HT1080 (cell line): Measurements from ENCODE around the gene SCGB3A2. TPM values are rescaled to one million over a fixed set of nuclear protein-coding genes. Genes with fewer than 3 reads are reported as not detected.
"Not testable (repeated sequence)": the region's sequence is repeated elsewhere in the genome, so short reads cannot be mapped to it uniquely, and the experiment has no call there.

ENCODE experiments used
- DNase-seq: peaks from one replicate; pipeline ENCODE4 v3.0.0-alpha.2; 2015; ENCODE audit warnings: low read depth
- total RNA-seq: library from RNA; depleted of rRNA; stranded (reverse); fragments of >200 nt; shearing (Covaris generic); gene quantifications from 2 replicates; pipeline ENCODE4 v1.2.3, GENCODE V29; 2014

SCGB3A2 gene
- total RNA-seq, 1 experiment from 2014 or later, result not detected

DNA sequence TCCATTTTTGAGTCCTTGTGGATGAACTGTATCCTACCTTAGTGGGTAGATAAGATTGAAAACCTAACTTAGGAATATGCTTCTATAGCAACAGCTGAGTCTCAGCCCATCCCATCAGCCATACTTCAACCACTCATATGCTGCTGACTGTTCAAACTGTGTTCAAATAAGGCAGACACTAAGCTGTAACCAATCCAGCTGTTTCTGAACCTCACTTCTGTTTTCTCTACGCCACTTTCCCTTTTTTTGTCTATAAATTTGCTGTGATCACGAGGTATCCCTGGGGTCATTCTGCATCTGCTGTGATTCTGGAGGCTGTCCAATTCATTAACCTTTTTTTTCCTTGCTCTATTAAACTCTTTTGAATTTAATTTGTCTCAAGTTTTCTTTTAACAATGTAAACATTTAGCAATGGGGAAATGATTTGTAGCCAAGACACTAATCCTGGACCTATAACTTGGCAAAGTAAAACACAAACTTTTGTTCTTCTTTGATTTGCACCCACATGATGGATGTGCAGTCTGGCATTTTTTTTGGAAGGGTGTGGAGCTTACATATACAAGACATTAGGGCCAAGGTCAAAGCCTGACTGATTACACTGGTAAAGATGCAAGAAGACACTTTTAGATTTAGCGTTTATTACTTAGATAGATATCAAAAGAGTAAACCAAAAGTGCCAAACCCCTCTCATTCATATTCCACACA is 14.9 kb upstream of the SCGB3A2 start:
- DNase-seq, result no peak

GRCh38 chr5:147869112-147869511 is 9.4 kb upstream of the SCGB3A2 start:
- DNase-seq, result no peak

- not testable (repeated sequence) for DNase-seq
These were observed 8.6 kb upstream of the SCGB3A2 start for GRCh38 chr5:147869892-147870291.

- not testable (repeated sequence) for DNase-seq
These were observed 6.4 kb upstream of the SCGB3A2 start for GRCh38 chr5:147871980-147872549.

- not testable (repeated sequence) for DNase-seq
These were observed 5.6 kb upstream of the SCGB3A2 start for GRCh38 chr5:147872744-147873435.

GRCh38 chr5:147874118-147874875 is 4.2 kb upstream of the SCGB3A2 start:
- peak; percentile 27 for DNase-seq

DNA sequence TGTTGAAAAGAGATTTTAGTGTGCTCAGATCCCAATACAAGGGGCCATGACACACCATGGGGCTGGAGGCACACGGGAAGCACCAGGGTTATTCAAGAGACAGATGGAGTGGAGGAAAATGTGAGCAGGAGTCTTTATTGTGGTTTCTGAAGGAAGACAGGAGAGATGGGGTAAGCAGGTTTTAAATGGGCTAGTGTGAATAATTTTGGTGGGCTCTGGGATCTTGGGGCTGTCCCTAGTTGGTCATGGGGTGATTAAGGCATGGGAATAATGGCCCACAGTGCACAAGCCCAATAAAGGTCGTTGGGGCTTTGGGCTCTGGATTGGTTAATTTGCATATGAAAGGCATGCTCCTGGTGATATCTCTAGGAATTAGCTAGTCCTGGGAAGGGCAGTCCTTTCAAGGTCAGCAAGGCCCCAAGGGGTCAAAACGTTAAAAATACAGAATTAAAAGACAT is 3.6 kb upstream of the SCGB3A2 start:
- DNase-seq, result no peak

DNA sequence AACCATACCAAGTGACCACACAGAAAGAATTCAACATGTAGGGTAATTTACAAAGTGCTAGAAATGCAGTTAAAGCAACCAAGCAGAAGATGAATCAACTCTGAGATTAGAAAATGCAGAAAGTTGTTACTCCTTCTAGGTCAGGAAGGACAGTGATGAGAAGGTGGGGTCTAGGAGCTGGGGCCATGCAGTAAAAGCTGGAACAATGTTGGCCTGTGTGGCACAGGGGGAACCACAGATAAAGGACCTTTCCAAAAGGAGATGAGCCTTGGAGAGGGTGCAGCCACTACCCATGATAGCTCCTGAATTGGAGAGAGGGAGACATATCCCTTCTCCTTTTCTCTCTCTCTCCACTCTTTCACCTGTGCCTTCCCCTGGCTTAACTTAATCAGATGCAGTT is 2.4 kb upstream of the SCGB3A2 start:
- no peak for DNase-seq

- DNase-seq, result no peak
These were observed 1.9 kb upstream of the SCGB3A2 start for GRCh38 chr5:147876626-147877025.

- no peak for DNase-seq
These were observed 1.3 kb downstream of the SCGB3A2 start for GRCh38 chr5:147879784-147880183.

GRCh38 chr5:147880487-147880886 is 2.0 kb downstream of the SCGB3A2 start:
- no peak for DNase-seq

DNA sequence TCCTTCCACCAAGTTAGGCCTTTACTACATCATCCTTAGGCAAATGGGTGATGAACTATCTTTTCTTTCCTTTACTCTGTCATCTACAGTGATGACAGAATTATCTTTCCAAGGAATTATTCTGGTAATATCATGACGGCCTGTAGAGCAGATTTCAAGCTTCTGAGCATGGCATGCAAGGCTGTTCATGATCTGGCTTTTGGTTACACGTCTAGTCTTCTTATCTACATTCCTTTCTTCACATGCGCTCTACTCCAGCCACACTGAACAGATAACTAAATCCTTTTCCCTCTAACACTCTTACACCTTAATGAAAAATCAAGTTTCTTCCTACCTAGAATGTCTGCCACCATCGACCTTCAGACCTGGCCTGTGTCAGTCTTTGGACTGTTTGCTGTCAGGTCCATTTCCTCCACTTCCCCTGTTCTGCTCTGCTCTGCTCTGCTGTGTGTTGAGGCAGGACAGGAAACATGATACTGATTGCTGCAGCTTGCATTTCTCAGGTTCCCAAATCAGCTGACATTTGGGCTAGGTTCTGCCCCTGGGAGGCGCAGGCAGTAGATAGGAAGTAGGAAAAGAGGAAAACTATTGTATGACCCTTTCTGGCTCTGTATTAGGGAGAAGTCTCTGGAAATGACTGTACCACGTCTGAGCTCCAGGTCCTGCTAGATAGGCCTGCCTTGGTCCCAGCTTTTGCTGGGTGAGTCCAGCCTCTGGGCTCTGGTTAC is 4.2 kb downstream of the SCGB3A2 start:
- DNase-seq, result no peak

DNA sequence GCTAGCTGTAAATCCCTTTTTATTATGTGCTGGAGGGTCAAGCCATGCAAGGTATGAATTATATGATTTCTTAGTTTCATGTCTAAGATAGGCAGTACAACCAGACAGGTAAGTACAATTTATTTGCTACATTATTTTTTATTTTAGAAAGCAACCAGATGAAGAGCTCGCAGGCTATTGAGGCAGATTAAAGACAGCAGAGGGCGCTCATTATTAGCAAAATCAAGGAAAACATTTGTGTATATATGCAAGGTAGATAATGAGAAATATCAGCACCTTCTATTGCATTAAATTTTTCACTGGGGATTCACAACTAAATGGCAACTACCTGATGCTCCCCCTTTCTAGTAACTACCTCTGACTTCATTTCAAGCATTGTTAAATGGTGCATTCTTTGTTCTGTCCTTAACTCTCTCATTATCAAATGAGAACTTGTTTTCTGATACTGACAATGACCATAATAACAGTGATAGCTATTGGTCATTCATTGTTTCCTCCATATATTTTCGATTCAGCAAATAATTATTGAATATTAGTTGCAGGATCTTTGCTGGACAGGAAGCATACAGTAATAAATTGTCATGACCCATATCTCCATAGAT is 8.6 kb downstream of the SCGB3A2 start:
- DNase-seq, result peak; percentile 42

- peak; percentile 38 for DNase-seq
These were observed 9.4 kb downstream of the SCGB3A2 start for GRCh38 chr5:147887930-147888329.

GRCh38 chr5:147892696-147893296 is 14.3 kb downstream of the SCGB3A2 start:
- no peak for DNase-seq

- no peak for DNase-seq
These were observed 15.3 kb downstream of the SCGB3A2 start for GRCh38 chr5:147893820-147894219.

DNA sequence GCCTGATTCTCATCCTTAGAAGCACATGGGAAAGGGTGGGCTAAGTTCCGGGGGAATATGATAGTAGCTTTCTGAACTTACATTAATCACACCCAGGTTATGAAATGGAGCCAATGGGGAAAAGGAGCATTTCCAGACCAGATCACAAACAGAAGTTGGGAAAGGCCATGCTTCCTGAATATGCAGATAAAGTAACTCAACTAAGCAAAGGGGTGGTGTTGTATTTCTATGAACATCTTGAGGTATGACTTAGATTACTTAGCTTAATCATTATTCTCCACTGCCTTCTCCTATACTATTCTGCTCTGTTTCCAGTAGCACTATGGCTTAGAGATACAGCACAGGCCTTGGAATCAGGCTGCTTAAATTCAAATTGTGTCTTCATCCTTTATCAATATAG is 17.4 kb downstream of the SCGB3A2 start:
- DNase-seq, result no peak

- DNase-seq, result peak; percentile 80
These were observed 20.4 kb downstream of the SCGB3A2 start for GRCh38 chr5:147898875-147899401.

GRCh38 chr5:147901599-147902039 is 23.1 kb downstream of the SCGB3A2 start:
- DNase-seq, result no peak

DNA sequence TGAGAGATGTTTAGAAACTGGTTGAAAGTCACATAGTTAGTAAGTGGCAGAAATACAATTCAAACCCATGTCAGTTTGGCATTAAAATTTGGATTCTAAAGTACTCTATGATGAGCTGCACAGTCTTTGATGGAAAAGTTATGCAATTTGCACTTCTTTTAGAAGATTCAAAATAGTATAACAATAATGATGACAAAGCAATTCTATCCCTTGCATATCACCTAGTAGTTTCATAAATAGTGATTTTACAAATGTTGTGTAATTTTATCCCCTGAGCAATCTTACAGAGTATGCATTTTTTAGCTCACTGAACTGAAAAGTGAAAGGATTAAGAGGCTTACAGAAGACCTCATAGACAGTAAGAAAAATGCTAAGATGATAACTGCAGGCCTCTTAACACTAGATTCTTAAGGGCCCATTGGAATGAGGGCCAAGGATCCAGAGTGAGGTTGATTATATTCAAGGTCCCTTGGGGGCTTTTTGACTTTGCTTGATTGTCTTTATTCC is 24.2 kb downstream of the SCGB3A2 start:
- DNase-seq, result no peak
